Measurements from ENCODE around the gene SF3B6.

Gene SF3B6

GRCh38 chr2:24048769-24049484 lies 27.2 kb downstream of the SF3B6 start:
- no peak overlapping the region for H3K27ac ChIP-seq (ENCODE audit: low read depth, low read length)
- H3K27me3 ChIP-seq (ENCODE audit: low read length) = no peaks in the 10 kb centered on the region
- H3K4me3 ChIP-seq (ENCODE audit: insufficient read depth, low read length, poor library complexity, severe bottlenecking) = peak overlapping the region; percentile 90
- peak overlapping the region; percentile 89 for H2AFZ ChIP-seq (ENCODE audit: low read depth, low read length, severe bottlenecking)
- peaks cover 16% of the 10 kb centered on the region for H3F3A ChIP-seq (ENCODE audit: insufficient read depth)
- peaks cover 31% of the 10 kb centered on the region for H3K79me2 ChIP-seq (ENCODE audit: insufficient read depth, low read length)
- no peak for TF ChIP-seq CTCF (IDR thresholded peaks at IDR 0.05; ENCODE audit: insufficient read depth, low read length, poor library complexity, severe bottlenecking)
- TF ChIP-seq EZH2phosphoT487 (conservative IDR thresholded peaks at IDR 0.05; ENCODE audit: low read length) = no peak
- H3K9me3 ChIP-seq (ENCODE audit: insufficient read depth, low read length) = no peaks in the 10 kb centered on the region
- H3K9ac ChIP-seq (ENCODE audit: low read length) = peak overlapping the region; percentile 60
- H3K9me2 ChIP-seq (replicated peaks; ENCODE audit: insufficient read depth, low read length) = no peaks in the 10 kb centered on the region
- H3K36me3 ChIP-seq (ENCODE audit: low read length) = no peaks in the 10 kb centered on the region
- peak overlapping the region; percentile 100 for H3K4me2 ChIP-seq (ENCODE audit: low read depth, low read length, poor library complexity, severe bottlenecking)
- no peaks in the 10 kb centered on the region for H4K20me1 ChIP-seq (ENCODE audit: low read depth, low read length)

GRCh38 chr2:24047703-24048033 lies 28.5 kb downstream of the SF3B6 start:
- Histone ChIP-seq H3K79me2 (ENCODE audit: insufficient read depth, low read length) (peaks cover 40% of the 10 kb centered on the region), H2AFZ (ENCODE audit: low read depth, low read length, severe bottlenecking) (peak overlapping the region; percentile 82), H3K4me2 (ENCODE audit: low read depth, low read length, poor library complexity, severe bottlenecking) (peak overlapping the region; percentile 100), H3K27me3 (ENCODE audit: low read length) (no peaks in the 10 kb centered on the region), H3K36me3 (ENCODE audit: low read length) (no peaks in the 10 kb centered on the region), H3K9me2 (replicated peaks; ENCODE audit: insufficient read depth, low read length) (no peaks in the 10 kb centered on the region), H3K9ac (ENCODE audit: low read length) (peak overlapping the region; percentile 93), H3K27ac (ENCODE audit: low read depth, low read length) (no peak overlapping the region), H3K9me3 (ENCODE audit: insufficient read depth, low read length) (no peaks in the 10 kb centered on the region), H4K20me1 (ENCODE audit: low read depth, low read length) (no peaks in the 10 kb centered on the region), H3K4me3 (ENCODE audit: insufficient read depth, low read length, poor library complexity, severe bottlenecking) (no peak overlapping the region), H3F3A (ENCODE audit: insufficient read depth) (peaks cover 17% of the 10 kb centered on the region)
- TF ChIP-seq EZH2phosphoT487 (conservative IDR thresholded peaks at IDR 0.05; ENCODE audit: low read length) (no peak), CTCF (IDR thresholded peaks at IDR 0.05; ENCODE audit: insufficient read depth, low read length, poor library complexity, severe bottlenecking) (no peak)

- Histone ChIP-seq H3K36me3 (ENCODE audit: low read length) (no peaks in the 10 kb centered on the region), H3K79me2 (ENCODE audit: insufficient read depth, low read length) (peaks cover 40% of the 10 kb centered on the region), H3K9me3 (ENCODE audit: insufficient read depth, low read length) (no peaks in the 10 kb centered on the region), H3F3A (ENCODE audit: insufficient read depth) (peaks cover 17% of the 10 kb centered on the region), H3K9ac (ENCODE audit: low read length) (peak within 1 kb of the TSS; percentile 93), H4K20me1 (ENCODE audit: low read depth, low read length) (no peaks in the 10 kb centered on the region), H3K27me3 (ENCODE audit: low read length) (no peaks in the 10 kb centered on the region), H3K4me2 (ENCODE audit: low read depth, low read length, poor library complexity, severe bottlenecking) (peak within 1 kb of the TSS; percentile 100), H3K9me2 (replicated peaks; ENCODE audit: insufficient read depth, low read length) (no peaks in the 10 kb centered on the region), H2AFZ (ENCODE audit: low read depth, low read length, severe bottlenecking) (peak within 1 kb of the TSS; percentile 92), H3K27ac (ENCODE audit: low read depth, low read length) (peak within 1 kb of the TSS; percentile 33; the same call in 1 of the 2 replicates), H3K4me3 (ENCODE audit: insufficient read depth, low read length, poor library complexity, severe bottlenecking) (peak within 1 kb of the TSS; percentile 96)
- no peak for TF ChIP-seq EZH2phosphoT487 (conservative IDR thresholded peaks at IDR 0.05; ENCODE audit: low read length)
- no peak for TF ChIP-seq CTCF (IDR thresholded peaks at IDR 0.05; ENCODE audit: insufficient read depth, low read length, poor library complexity, severe bottlenecking)
These were observed 29.0 kb downstream of the SF3B6 start, which contains the start of gene WDCP for GRCh38 chr2:24046930-24047702. Gene WDCP, minus strand, starts transcription at chr2:24047391. Its CDS starts 7,897 bp downstream, at chr2:24039494.

All from SU-DHL-6 (cell line).